Cardiac muscle cell (in vitro differentiated cells and primary cell): ENCODE data around the gene SERPINB13. TPM values are rescaled to one million over a fixed set of nuclear protein-coding genes. Genes with fewer than 3 reads are reported as not detected.
"Not testable (repeated sequence)": the region's sequence is repeated elsewhere in the genome, so short reads cannot be mapped to it uniquely, and the experiment has no call there.

Source experiments
- DNase-seq, 2 donors: peaks; one replicate each; pipeline versions ENCODE4 v3.0.0 to v3.0.0-alpha.2; 2010 to 2017; ENCODE audit warnings: low read depth in 1 of 2, low spot score in 1 of 2
- H3K27ac ChIP-seq: fragments of 200-600 bp; sonication (generic); 2 replicates; pipeline ENCODE4 v1.5.1; 2016
- H3K27me3 ChIP-seq: fragments of 200-600 bp; sonication (generic); 2 replicates; pipeline ENCODE4 v1.6.0; 2016; ENCODE audit warnings: control low read depth
- H3K36me3 ChIP-seq: fragments of 200-600 bp; sonication (generic); 2 replicates; pipeline ENCODE4 v1.5.1; 2016; ENCODE audit warnings: control low read depth
- H3K4me1 ChIP-seq: fragments of 200-600 bp; sonication (generic); 2 replicates; pipeline ENCODE4 v1.8.1; 2017; ENCODE audit warnings: low read depth, mild to moderate bottlenecking, mixed run types
- H3K4me3 ChIP-seq: fragments of 200-600 bp; sonication (generic); 2 replicates; pipeline ENCODE4 v1.5.1; 2016; ENCODE audit warnings: mild to moderate bottlenecking
- H3K9me3 ChIP-seq: fragments of 200-600 bp; sonication (generic); 2 replicates; pipeline ENCODE4 v1.5.1; 2017; ENCODE audit warnings: low read depth, mild to moderate bottlenecking, control low read depth
- CTCF ChIP-seq: IDR thresholded peaks from 2 replicates; pipeline ENCODE4 v1.5.1; 2012; ENCODE audit warnings: low read depth, mild to moderate bottlenecking, low read length
- polyA plus RNA-seq: library from polyadenylated mRNA; unstranded; fragments of >200 nt; fragmentation: Nextera tagmentation; extraction: Ambion mirVana; gene quantifications from 2 replicates; pipeline ENCODE4 v1.2.1, GENCODE V29; 2016
- total RNA-seq: library from RNA; depleted of rRNA; stranded (reverse); fragments of >200 nt; gene quantifications from 2 replicates; pipeline ENCODE4 v1.2.3, GENCODE V29; 2016

SERPINB13 gene
- total and polyA plus RNA-seq, 2 experiments from 2014 or later = not detected

GRCh38 chr18:63626431-63626830 lies 39.3 kb downstream of the SERPINB13 start:
- TF ChIP-seq CTCF = no peak
- Histone ChIP-seq H3K36me3 (no peaks in the 10 kb centered on the region), H3K4me3 (no peak overlapping the region), H3K9me3 (no peaks in the 10 kb centered on the region), H3K27ac (no peak overlapping the region), H3K4me1 (no peaks in the 10 kb centered on the region), H3K27me3 (no peaks in the 10 kb centered on the region)
- no peak for DNase-seq

DNA sequence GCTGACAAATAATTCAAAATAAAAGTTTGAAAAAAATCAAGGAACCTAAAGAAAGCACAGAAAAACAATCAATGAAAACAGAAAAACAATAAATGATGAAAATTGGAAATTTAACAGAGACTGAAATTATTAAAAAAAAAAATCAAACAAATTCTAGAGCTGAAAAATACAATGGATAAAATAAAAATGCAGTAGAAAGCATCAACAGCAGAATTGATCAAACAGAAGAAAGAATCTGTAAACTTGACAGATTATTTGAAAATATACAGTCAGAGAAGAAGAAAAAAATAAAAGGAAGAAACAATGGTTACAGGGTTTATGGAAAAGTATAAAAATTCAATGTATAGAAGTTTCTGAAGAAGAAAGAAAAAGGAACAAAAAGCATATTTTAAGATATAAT lies 40.7 kb downstream of the SERPINB13 start:
- Histone ChIP-seq H3K9me3 (no peaks in the 10 kb centered on the region), H3K27me3 (no peaks in the 10 kb centered on the region), H3K36me3 (no peaks in the 10 kb centered on the region), H3K27ac (no peak overlapping the region), H3K4me3 (no peak overlapping the region), H3K4me1 (no peaks in the 10 kb centered on the region)
- DNase-seq = no peak
- TF ChIP-seq CTCF = no peak

- DNase-seq = no peak
- Histone ChIP-seq H3K27ac (no peak overlapping the region), H3K36me3 (no peaks in the 10 kb centered on the region), H3K27me3 (no peaks in the 10 kb centered on the region), H3K9me3 (no peaks in the 10 kb centered on the region), H3K4me1 (no peaks in the 10 kb centered on the region), H3K4me3 (no peak overlapping the region)
- no peak for TF ChIP-seq CTCF
These were observed 50.6 kb downstream of the SERPINB13 start for GRCh38 chr18:63637703-63638102.

GRCh38 chr18:63641157-63641680 lies 54.1 kb downstream of the SERPINB13 start:
- H3K36me3 ChIP-seq, H3K27me3 ChIP-seq, H3K4me3 ChIP-seq, H3K27ac ChIP-seq, DNase-seq, H3K9me3 ChIP-seq, H3K4me1 ChIP-seq: not testable (repeated sequence)

- not testable (repeated sequence) for H3K27ac ChIP-seq, DNase-seq, H3K36me3 ChIP-seq
These were observed 55.7 kb downstream of the SERPINB13 start for GRCh38 chr18:63642668-63643356.

GRCh38 chr18:63644142-63644541 lies 57.0 kb downstream of the SERPINB13 start, which contains the start of gene SERPINB4:
Gene SERPINB4, minus strand, starts transcription at chr18:63644256. Its CDS starts 679 bp downstream, at chr18:63643577.
- not testable (repeated sequence) for H3K9me3 ChIP-seq, DNase-seq, H3K4me1 ChIP-seq, H3K36me3 ChIP-seq, H3K27me3 ChIP-seq, H3K27ac ChIP-seq, H3K4me3 ChIP-seq

More at GRCh38 chr18:63642668-63643356, 55.7 kb downstream of the SERPINB13 start:
- H3K4me1 ChIP-seq, H3K4me3 ChIP-seq, H3K27me3 ChIP-seq, H3K9me3 ChIP-seq: not testable (repeated sequence)

GRCh38 chr18:63644694-63645093 lies 57.6 kb downstream of the SERPINB13 start:
- H3K4me3 ChIP-seq, DNase-seq, H3K27ac ChIP-seq, H3K36me3 ChIP-seq, H3K4me1 ChIP-seq, H3K9me3 ChIP-seq, H3K27me3 ChIP-seq: not testable (repeated sequence)
